ENCODE measurements around the gene ZFPL1. TPM values are rescaled to one million over a fixed set of nuclear protein-coding genes. Genes with fewer than 3 reads are reported as not detected.
A peak's percentile ranks its signal among the peaks of the same experiment; 100 is the strongest.

Gene ZFPL1
- total RNA-seq, 3 donors from 2014 or later = 36.3 to 50.6 (median 42.6) TPM

- Histone ChIP-seq H3K4me3 (no peak overlapping the region), H3K9me3 (no peaks in the 10 kb centered on the region), H3K4me1 (ENCODE audit: low read depth) (no peaks in the 10 kb centered on the region), H3K36me3 (ENCODE audit: low read depth) (peaks cover 5% of the 10 kb centered on the region)
- ATAC-seq (no peak), DNase-seq (no peak)
- intact Hi-C loops (cut with DNase I, micrococcal nuclease) = no loop called here
- no peak for TF ChIP-seq CTCF (IDR thresholded peaks at IDR 0.05)
These were observed 20.6 kb downstream of the ZFPL1 start for GRCh38 chr11:65104628-65105027.

- Histone ChIP-seq H3K36me3 (ENCODE audit: low read depth) (peaks cover 5% of the 10 kb centered on the region), H3K4me3 (no peak overlapping the region), H3K9me3 (no peaks in the 10 kb centered on the region), H3K4me1 (ENCODE audit: low read depth) (peaks cover 11% of the 10 kb centered on the region)
- intact Hi-C loops (cut with DNase I, micrococcal nuclease) = no loop called here
- DNase-seq (no peak), ATAC-seq (no peak)
- TF ChIP-seq CTCF (IDR thresholded peaks at IDR 0.05) = no peak
These were observed 23.1 kb downstream of the ZFPL1 start for GRCh38 chr11:65107078-65107477.

GRCh38 chr11:65107751-65108468 is 23.9 kb downstream of the ZFPL1 start:
- no peak for TF ChIP-seq CTCF (IDR thresholded peaks at IDR 0.05)
- peaks cover 5% of the 10 kb centered on the region for H3K36me3 ChIP-seq (ENCODE audit: low read depth)
- ATAC-seq (no peak), DNase-seq (no peak)
- peaks cover 15% of the 10 kb centered on the region for H3K4me1 ChIP-seq (ENCODE audit: low read depth)
- no peak overlapping the region for H3K4me3 ChIP-seq
- intact Hi-C loops (cut with DNase I, micrococcal nuclease) = no loop called here
- H3K9me3 ChIP-seq = no peaks in the 10 kb centered on the region

- Histone ChIP-seq H3K4me1 (ENCODE audit: low read depth) (peaks cover 22% of the 10 kb centered on the region), H3K9me3 (no peaks in the 10 kb centered on the region), H3K4me3 (no peak overlapping the region), H3K36me3 (ENCODE audit: low read depth) (peaks cover 5% of the 10 kb centered on the region)
- DNase-seq = no peak
- no peak for TF ChIP-seq CTCF (IDR thresholded peaks at IDR 0.05)
- intact Hi-C loops (cut with DNase I, micrococcal nuclease) = no loop called here
- no peak for ATAC-seq
These were observed 24.6 kb downstream of the ZFPL1 start for GRCh38 chr11:65108469-65109123.

- peak in 1 of 3 donors; percentile 65 for DNase-seq
- Histone ChIP-seq H3K4me3 (no peak overlapping the region), H3K9me3 (no peaks in the 10 kb centered on the region), H3K36me3 (ENCODE audit: low read depth) (peaks cover 5% of the 10 kb centered on the region), H3K4me1 (ENCODE audit: low read depth) (peaks cover 23% of the 10 kb centered on the region)
- no peak for TF ChIP-seq CTCF (IDR thresholded peaks at IDR 0.05)
- no peak for ATAC-seq
- intact Hi-C loops (cut with DNase I, micrococcal nuclease) = no loop called here
These were observed 25.5 kb downstream of the ZFPL1 start for GRCh38 chr11:65109231-65110198.

Measured in mucosa of descending colon (tissue), 3 donors.